Measurements from ENCODE around the gene PAK1.

The PAK1 gene

GRCh38 chr11:77471558-77472193, 2.2 kb downstream of the PAK1 start:
- H3F3A ChIP-seq (ENCODE audit: insufficient read depth), result no peaks in the 10 kb centered on the region
- H3K36me3 ChIP-seq (ENCODE audit: low read length), result no peaks in the 10 kb centered on the region
- H3K27me3 ChIP-seq (ENCODE audit: low read length), result no peaks in the 10 kb centered on the region
- no peaks in the 10 kb centered on the region for H3K9me2 ChIP-seq (replicated peaks; ENCODE audit: insufficient read depth, low read length)
- no peaks in the 10 kb centered on the region for H3K9me3 ChIP-seq (ENCODE audit: insufficient read depth, low read length)
- H3K4me2 ChIP-seq (ENCODE audit: low read depth, low read length, poor library complexity, severe bottlenecking), result no peak overlapping the region
- no peak overlapping the region for H3K27ac ChIP-seq (ENCODE audit: low read depth, low read length)
- no peak for TF ChIP-seq EZH2phosphoT487 (conservative IDR thresholded peaks at IDR 0.05; ENCODE audit: low read length)
- TF ChIP-seq, protein P1, sequence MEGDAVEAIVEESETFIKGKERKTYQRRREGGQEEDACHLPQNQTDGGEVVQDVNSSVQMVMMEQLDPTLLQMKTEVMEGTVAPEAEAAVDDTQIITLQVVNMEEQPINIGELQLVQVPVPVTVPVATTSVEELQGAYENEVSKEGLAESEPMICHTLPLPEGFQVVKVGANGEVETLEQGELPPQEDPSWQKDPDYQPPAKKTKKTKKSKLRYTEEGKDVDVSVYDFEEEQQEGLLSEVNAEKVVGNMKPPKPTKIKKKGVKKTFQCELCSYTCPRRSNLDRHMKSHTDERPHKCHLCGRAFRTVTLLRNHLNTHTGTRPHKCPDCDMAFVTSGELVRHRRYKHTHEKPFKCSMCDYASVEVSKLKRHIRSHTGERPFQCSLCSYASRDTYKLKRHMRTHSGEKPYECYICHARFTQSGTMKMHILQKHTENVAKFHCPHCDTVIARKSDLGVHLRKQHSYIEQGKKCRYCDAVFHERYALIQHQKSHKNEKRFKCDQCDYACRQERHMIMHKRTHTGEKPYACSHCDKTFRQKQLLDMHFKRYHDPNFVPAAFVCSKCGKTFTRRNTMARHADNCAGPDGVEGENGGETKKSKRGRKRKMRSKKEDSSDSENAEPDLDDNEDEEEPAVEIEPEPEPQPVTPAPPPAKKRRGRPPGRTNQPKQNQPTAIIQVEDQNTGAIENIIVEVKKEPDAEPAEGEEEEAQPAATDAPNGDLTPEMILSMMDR (IDR thresholded peaks at IDR 0.05; ENCODE audit: insufficient read depth, low read length, poor library complexity, severe bottlenecking), result no peak
- no peak overlapping the region for H2AFZ ChIP-seq (ENCODE audit: low read depth, low read length, severe bottlenecking)
- no peak overlapping the region for H3K9ac ChIP-seq (ENCODE audit: low read length)
- no peaks in the 10 kb centered on the region for H4K20me1 ChIP-seq (ENCODE audit: low read depth, low read length)
- H3K79me2 ChIP-seq (ENCODE audit: insufficient read depth, low read length), result no peaks in the 10 kb centered on the region
- H3K4me3 ChIP-seq (ENCODE audit: insufficient read depth, low read length, poor library complexity, severe bottlenecking), result no peak overlapping the region

DNA sequence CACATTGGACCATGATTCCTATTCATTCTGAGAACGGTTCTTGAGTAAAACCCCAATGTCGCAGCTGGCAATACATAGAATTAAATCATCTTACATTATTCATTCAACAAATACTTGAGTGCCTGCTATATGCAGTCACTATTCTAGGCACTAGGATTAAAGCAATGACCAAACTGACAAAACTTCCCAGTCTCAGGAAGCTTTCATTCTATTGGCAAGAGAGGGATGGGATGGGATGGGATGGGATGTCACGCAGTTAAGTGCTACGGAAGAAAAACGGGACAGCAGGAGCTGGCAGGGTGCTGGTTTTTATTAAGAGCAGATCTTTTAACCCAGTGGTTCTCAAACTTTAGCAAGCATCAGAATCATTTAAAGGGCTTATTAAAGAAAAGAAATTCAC, 2.9 kb downstream of the PAK1 start:
- H3K9me2 ChIP-seq (replicated peaks; ENCODE audit: insufficient read depth, low read length), result no peaks in the 10 kb centered on the region
- no peaks in the 10 kb centered on the region for H3K36me3 ChIP-seq (ENCODE audit: low read length)
- no peak overlapping the region for H3K27ac ChIP-seq (ENCODE audit: low read depth, low read length)
- no peaks in the 10 kb centered on the region for H3K79me2 ChIP-seq (ENCODE audit: insufficient read depth, low read length)
- H3K4me3 ChIP-seq (ENCODE audit: insufficient read depth, low read length, poor library complexity, severe bottlenecking), result no peak overlapping the region
- no peaks in the 10 kb centered on the region for H4K20me1 ChIP-seq (ENCODE audit: low read depth, low read length)
- no peaks in the 10 kb centered on the region for H3K9me3 ChIP-seq (ENCODE audit: insufficient read depth, low read length)
- H3K9ac ChIP-seq (ENCODE audit: low read length), result no peak overlapping the region
- TF ChIP-seq EZH2phosphoT487 (conservative IDR thresholded peaks at IDR 0.05; ENCODE audit: low read length), result no peak
- TF ChIP-seq, protein P1 (IDR thresholded peaks at IDR 0.05; ENCODE audit: insufficient read depth, low read length, poor library complexity, severe bottlenecking), result no peak
- no peak overlapping the region for H3K4me2 ChIP-seq (ENCODE audit: low read depth, low read length, poor library complexity, severe bottlenecking)
- no peak overlapping the region for H2AFZ ChIP-seq (ENCODE audit: low read depth, low read length, severe bottlenecking)
- H3K27me3 ChIP-seq (ENCODE audit: low read length), result no peaks in the 10 kb centered on the region
- H3F3A ChIP-seq (ENCODE audit: insufficient read depth), result no peaks in the 10 kb centered on the region

- no peaks in the 10 kb centered on the region for H3K36me3 ChIP-seq (ENCODE audit: low read length)
- no peak overlapping the region for H2AFZ ChIP-seq (ENCODE audit: low read depth, low read length, severe bottlenecking)
- H3K27ac ChIP-seq (ENCODE audit: low read depth, low read length), result no peak overlapping the region
- no peak overlapping the region for H3K4me3 ChIP-seq (ENCODE audit: insufficient read depth, low read length, poor library complexity, severe bottlenecking)
- no peaks in the 10 kb centered on the region for H3K79me2 ChIP-seq (ENCODE audit: insufficient read depth, low read length)
- no peaks in the 10 kb centered on the region for H3K9me3 ChIP-seq (ENCODE audit: insufficient read depth, low read length)
- TF ChIP-seq, protein P1 (IDR thresholded peaks at IDR 0.05; ENCODE audit: insufficient read depth, low read length, poor library complexity, severe bottlenecking), result no peak
- H3K27me3 ChIP-seq (ENCODE audit: low read length), result no peaks in the 10 kb centered on the region
- H3K4me2 ChIP-seq (ENCODE audit: low read depth, low read length, poor library complexity, severe bottlenecking), result no peak overlapping the region
- no peaks in the 10 kb centered on the region for H3F3A ChIP-seq (ENCODE audit: insufficient read depth)
- H3K9ac ChIP-seq (ENCODE audit: low read length), result no peak overlapping the region
- no peaks in the 10 kb centered on the region for H4K20me1 ChIP-seq (ENCODE audit: low read depth, low read length)
- H3K9me2 ChIP-seq (replicated peaks; ENCODE audit: insufficient read depth, low read length), result no peaks in the 10 kb centered on the region
Observed at GRCh38 chr11:77470504-77470903, 3.4 kb downstream of the PAK1 start.

All from SU-DHL-6 (cell line).